Stomach smooth muscle (tissue), 2 donors: ENCODE measurements around the gene NEK4.

Source experiments
- H3K27ac ChIP-seq: one replicate; pipeline ENCODE4 v1.7.0; 2013; ENCODE audit warnings: mild to moderate bottlenecking, low read length, inconsistent platforms
- H3K27me3 ChIP-seq, 2 donors: one replicate each; pipeline ENCODE4 v1.7.0; 2013; ENCODE audit warnings: low read length in 2 of 2; ENCODE audit not compliant: insufficient read depth in 2 of 2, control insufficient read depth in 1 of 2
- H3K36me3 ChIP-seq, 2 donors: one replicate each; pipeline ENCODE4 v1.7.0; 2013; ENCODE audit warnings: low read length in 2 of 2; ENCODE audit not compliant: control insufficient read depth in 2 of 2, insufficient read depth in 2 of 2
- H3K4me1 ChIP-seq: one replicate; pipeline ENCODE4 v1.7.0; 2013; ENCODE audit warnings: low read length; ENCODE audit not compliant: control insufficient read depth, insufficient read depth
- H3K4me3 ChIP-seq, 2 donors: one replicate each; pipeline ENCODE4 v1.7.0; 2013; ENCODE audit warnings: low read length in 2 of 2
- H3K9ac ChIP-seq, 2 donors: one replicate each; pipeline ENCODE4 v1.7.0; 2013; ENCODE audit warnings: low read length in 2 of 2, mild to moderate bottlenecking in 1 of 2
- H3K9me3 ChIP-seq, 2 donors: one replicate each; pipeline ENCODE4 v1.7.0; 2013; ENCODE audit warnings: low read length in 2 of 2; ENCODE audit not compliant: control insufficient read depth in 2 of 2
- donor health status: healthy.
- donor health status: Pancreatic carcinoma.

NEK4 gene

GRCh38 chr3:52792961-52793695 is 22.4 kb upstream of the NEK4 start:
- Histone ChIP-seq H3K27ac (no peak overlapping the region), H3K9ac (no peak overlapping the region), H3K27me3 (no peaks in the 10 kb centered on the region), H3K9me3 (no peaks in the 10 kb centered on the region), H3K4me1 (no peaks in the 10 kb centered on the region), H3K36me3 (no peaks in the 10 kb centered on the region), H3K4me3 (no peak overlapping the region)

DNA sequence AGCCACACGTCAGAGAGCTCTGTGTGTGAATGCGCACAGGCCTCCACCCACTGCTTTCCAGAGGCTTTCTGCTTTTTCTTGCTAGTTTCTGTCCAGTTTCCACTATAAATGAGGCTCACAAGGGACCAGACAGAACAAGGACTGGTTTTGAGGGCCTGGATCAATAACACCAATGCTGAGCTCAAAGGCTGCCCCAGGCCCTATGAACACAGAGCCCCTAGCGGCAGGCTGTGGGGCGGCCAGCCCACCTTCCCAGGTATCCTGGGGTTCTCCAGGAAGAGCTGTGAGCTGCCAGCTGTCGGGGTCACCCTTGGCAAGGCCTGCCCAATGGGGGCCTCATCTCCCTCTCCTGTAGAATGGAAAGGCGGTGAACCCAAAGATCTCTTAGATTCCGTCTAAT is 21.7 kb upstream of the NEK4 start:
- Histone ChIP-seq H3K36me3 (no peaks in the 10 kb centered on the region), H3K4me3 (no peak overlapping the region), H3K27me3 (no peaks in the 10 kb centered on the region), H3K9ac (no peak overlapping the region), H3K9me3 (no peaks in the 10 kb centered on the region), H3K27ac (no peak overlapping the region), H3K4me1 (no peaks in the 10 kb centered on the region)

DNA sequence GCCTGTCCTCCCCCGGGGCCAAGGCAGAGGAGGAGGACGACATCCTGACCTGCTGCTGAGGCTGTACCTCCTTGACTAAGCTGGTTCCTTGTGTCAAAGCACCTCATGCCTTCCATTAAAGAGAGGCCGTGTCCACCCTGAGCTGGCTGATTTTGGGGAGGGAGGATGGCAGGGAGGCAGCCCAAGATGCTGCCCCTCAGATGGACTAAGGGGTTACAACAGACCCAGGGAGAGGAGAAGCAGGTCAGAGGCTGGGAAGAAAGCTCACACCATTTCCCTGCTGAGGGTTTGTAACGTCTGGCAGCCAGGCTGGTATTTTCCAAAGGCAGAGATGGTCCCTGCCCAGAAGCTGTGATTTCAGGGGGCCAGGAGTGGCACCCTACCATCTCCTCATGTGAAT is 21.2 kb upstream of the NEK4 start:
- H3K36me3 ChIP-seq = no peaks in the 10 kb centered on the region
- H3K4me3 ChIP-seq = no peak overlapping the region
- no peaks in the 10 kb centered on the region for H3K4me1 ChIP-seq
- no peaks in the 10 kb centered on the region for H3K27me3 ChIP-seq
- H3K27ac ChIP-seq = no peak overlapping the region
- no peaks in the 10 kb centered on the region for H3K9me3 ChIP-seq
- H3K9ac ChIP-seq = no peak overlapping the region

DNA sequence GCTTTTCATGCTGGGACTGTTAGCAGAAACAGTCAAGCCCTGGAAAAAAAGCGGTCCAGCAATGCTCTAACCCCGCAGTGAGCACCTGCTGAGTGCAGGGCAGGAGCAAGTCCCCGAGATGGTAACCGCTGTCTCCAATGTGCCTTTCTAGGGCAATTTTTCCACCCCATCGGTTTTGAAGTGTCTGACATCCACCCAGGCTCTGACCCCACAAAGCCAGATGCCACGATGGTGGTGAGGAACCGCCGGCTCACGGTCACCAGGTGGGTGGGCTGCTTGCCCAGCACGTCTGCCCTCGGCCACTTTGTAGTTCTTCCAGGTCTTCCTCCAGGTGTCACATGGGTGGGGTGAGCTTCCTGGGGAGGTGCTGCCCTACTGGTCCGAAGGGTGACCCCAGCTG is 20.6 kb upstream of the NEK4 start:
- no peak overlapping the region for H3K27ac ChIP-seq
- no peaks in the 10 kb centered on the region for H3K27me3 ChIP-seq
- H3K4me1 ChIP-seq = no peaks in the 10 kb centered on the region
- H3K4me3 ChIP-seq = no peak overlapping the region
- H3K36me3 ChIP-seq = no peaks in the 10 kb centered on the region
- no peaks in the 10 kb centered on the region for H3K9me3 ChIP-seq
- H3K9ac ChIP-seq = no peak overlapping the region

DNA sequence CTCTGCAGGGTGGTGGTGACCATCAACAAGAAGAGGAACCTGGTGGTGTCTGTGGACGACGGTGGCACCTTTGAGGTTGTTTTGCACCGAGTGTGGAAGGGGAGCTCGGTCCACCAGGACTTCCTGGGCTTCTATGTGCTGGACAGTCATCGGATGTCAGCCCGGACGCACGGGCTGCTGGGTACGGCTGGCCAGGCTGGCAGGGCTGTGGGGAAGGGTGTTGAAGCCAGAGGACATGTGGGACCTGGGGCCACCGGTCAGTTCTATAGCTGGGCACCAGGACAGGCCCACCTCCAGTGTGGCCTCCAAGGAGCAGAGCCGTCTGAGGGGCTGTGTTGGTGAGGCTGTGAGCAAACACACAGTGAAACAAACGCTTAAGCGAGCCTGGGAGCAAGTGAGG is 20.0 kb upstream of the NEK4 start:
- Histone ChIP-seq H3K4me1 (no peaks in the 10 kb centered on the region), H3K4me3 (no peak overlapping the region), H3K9ac (no peak overlapping the region), H3K27me3 (no peaks in the 10 kb centered on the region), H3K36me3 (no peaks in the 10 kb centered on the region), H3K27ac (no peak overlapping the region), H3K9me3 (no peaks in the 10 kb centered on the region)

DNA sequence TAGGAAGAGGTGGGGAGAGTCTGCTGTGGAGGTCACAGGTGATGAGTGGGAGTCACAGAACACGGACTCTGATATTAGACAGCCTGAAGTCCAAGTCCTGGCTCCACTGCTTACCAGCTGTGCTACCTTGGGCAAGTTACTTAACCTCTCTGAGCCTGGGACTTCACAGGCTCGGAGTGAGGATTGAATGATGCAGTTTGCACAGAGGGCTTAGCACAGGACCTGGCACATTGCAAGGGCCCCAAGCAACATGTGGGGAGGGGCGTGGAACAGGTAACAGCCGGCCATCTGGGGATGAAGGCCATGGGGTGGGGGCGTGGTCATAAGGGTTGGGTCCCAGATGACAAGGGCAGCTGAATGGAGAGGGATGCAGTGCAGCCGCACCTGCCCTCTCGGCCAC is 19.6 kb upstream of the NEK4 start:
- Histone ChIP-seq H3K4me3 (no peak overlapping the region), H3K27me3 (no peaks in the 10 kb centered on the region), H3K36me3 (no peaks in the 10 kb centered on the region), H3K9ac (no peak overlapping the region), H3K9me3 (no peaks in the 10 kb centered on the region), H3K27ac (no peak overlapping the region), H3K4me1 (no peaks in the 10 kb centered on the region)

GRCh38 chr3:52789746-52790040 is 19.0 kb upstream of the NEK4 start:
- no peaks in the 10 kb centered on the region for H3K4me1 ChIP-seq
- H3K9ac ChIP-seq = no peak overlapping the region

DNA sequence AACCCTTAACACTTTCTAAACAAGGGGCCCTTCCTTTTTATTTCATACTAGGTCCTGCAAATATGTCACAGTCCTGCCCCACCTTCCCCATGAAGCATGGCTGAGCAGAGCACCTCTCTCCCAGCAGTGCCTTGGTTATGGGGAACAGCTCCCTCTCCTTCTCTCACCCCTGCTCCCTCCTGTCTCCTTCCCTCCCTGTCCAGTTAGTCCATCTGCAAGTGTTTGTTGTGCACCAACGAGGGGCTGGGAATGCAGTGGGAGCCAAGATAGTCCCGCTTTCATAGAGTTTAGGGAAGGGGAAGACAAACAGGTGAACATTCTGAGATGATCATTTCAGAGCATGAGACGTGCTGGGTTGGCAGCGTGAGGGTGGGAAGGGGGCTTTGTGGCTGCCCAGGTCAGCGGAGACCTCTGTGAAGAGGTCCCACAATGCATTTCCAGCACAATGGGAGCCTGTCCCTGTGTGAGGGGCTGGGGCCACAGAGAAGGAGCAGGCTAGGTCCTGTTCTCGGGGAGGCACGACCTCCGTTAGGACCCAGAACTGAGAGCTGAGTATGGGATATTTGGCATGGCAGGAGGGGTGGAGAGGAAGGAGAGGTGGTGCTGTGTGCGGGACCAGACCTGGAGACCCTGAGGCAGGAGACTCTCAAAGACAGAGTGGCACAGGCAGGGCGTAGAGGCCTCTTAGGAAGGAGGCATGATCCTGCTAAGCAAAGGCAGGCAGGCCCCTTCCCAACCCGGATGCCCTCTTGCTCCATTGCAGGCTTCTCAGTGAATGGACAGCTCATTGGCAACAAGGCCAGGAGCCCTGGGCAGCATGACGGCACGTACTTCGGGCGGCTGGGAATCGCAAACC is 18.4 kb upstream of the NEK4 start:
- no peak overlapping the region for H3K4me3 ChIP-seq
- no peaks in the 10 kb centered on the region for H3K4me1 ChIP-seq
- no peak overlapping the region for H3K27ac ChIP-seq

More at GRCh38 chr3:52789746-52790040, 19.0 kb upstream of the NEK4 start:
- H3K9me3 ChIP-seq = no peaks in the 10 kb centered on the region
- H3K36me3 ChIP-seq = no peaks in the 10 kb centered on the region
- H3K27me3 ChIP-seq = no peaks in the 10 kb centered on the region
- H3K4me3 ChIP-seq = no peak overlapping the region
- no peak overlapping the region for H3K27ac ChIP-seq

DNA sequence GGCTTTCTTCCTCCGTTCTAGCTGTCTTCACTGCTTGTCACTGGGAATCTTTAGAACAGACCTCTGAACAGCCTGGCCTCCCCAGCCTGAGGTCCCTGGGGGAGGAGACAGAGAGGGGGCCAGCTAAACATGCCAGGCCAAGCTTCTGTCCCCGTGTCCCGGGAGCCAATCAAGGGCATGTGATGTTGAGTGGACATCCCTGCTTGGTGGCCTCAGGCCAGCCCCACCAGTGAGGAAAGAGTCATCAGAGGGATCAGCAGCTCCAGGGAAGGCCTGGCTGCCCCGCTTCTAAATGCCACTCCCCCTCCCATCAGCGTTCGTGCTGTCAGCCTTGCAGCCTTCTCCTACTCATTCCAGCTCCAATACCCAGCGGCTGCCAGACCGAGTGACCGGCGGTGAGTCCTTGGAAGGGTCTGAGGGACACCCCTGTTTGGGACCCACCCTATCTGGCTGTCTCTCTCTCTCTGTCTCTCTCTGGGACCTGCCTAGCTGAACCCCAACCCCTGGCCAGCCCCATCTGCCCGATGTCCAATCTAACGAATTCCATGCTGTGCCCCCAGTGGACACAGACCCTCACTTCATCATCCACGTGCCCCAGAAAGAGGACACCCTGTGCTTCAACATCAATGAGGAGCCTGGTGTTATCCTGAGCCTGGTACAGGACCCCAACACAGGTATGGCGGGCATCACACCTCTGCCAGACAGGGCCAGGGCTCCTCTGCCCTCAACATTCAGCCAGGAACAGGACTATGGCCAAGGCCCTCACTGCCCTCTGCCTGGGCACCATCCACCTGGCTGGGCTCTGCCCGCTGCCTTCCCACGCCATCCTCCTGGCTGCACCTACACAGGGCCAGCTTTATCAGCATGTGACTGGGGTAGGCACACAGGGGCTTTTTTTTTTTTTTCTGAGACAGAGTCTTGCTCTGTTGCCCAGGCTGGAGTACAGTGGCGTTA is 17.2 kb upstream of the NEK4 start:
- no peaks in the 10 kb centered on the region for H3K9me3 ChIP-seq
- no peak overlapping the region for H3K27ac ChIP-seq
- H3K4me3 ChIP-seq = no peak overlapping the region
- H3K4me1 ChIP-seq = no peaks in the 10 kb centered on the region
- H3K27me3 ChIP-seq = no peaks in the 10 kb centered on the region
- no peaks in the 10 kb centered on the region for H3K36me3 ChIP-seq
- no peak overlapping the region for H3K9ac ChIP-seq

More for the DNA sequence above, 18.4 kb upstream of the NEK4 start:
- H3K27me3 ChIP-seq = no peaks in the 10 kb centered on the region
- H3K9ac ChIP-seq = no peak overlapping the region
- no peaks in the 10 kb centered on the region for H3K36me3 ChIP-seq
- no peaks in the 10 kb centered on the region for H3K9me3 ChIP-seq

- Histone ChIP-seq H3K27ac (no peak overlapping the region), H3K27me3 (no peaks in the 10 kb centered on the region), H3K4me3 (no peak overlapping the region), H3K9ac (no peak overlapping the region), H3K4me1 (no peaks in the 10 kb centered on the region), H3K9me3 (no peaks in the 10 kb centered on the region), H3K36me3 (no peaks in the 10 kb centered on the region)
These were observed 16.5 kb upstream of the NEK4 start for GRCh38 chr3:52787246-52787645.
